Ishikawa (cell line): Measurements from ENCODE around the gene ATP10D.

Experiments used
- CEBPB ChIP-seq: IDR thresholded peaks from 2 replicates; pipeline ENCODE4 v1.6.1; 2012
- EP300 ChIP-seq: IDR thresholded peaks from 2 replicates; pipeline ENCODE4 v1.6.1; 2012; ENCODE audit warnings: borderline replicate concordance
- TEAD4 ChIP-seq: IDR thresholded peaks from 2 replicates; pipeline ENCODE4 v1.6.1; 2012
- TF ChIP-seq, protein P1 (sequence below): IDR thresholded peaks from 2 replicates; pipeline ENCODE4 v1.6.1; 2012

DNA sequence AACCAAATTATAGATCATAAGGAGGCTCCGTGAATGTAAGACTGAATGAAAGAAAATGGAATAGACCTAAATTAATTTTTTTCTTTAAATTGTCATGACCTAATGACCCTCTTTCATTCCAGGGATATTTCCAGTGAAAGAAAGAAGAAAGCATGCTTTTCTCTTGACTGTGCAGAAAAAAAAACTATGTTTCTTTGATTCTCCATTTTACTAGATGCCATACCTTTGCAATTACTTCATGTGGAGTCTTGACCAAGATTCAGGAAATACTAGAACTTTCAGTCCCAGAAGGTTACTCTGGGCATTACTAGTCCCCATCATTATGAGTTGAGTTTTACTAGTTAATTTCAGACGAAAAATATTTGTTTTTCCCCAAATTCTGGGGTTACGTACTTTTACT, 15.1 kb upstream of the ATP10D start:
- TF ChIP-seq, protein P1, sequence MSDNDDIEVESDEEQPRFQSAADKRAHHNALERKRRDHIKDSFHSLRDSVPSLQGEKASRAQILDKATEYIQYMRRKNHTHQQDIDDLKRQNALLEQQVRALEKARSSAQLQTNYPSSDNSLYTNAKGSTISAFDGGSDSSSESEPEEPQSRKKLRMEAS, result no peak
- no peak for TF ChIP-seq EP300
- no peak for TF ChIP-seq CEBPB
- no peak for TF ChIP-seq TEAD4
